Measurements from ENCODE around the gene LIN9.

Gene LIN9

GRCh38 chr1:226320930-226321329 lies 12.0 kb upstream of the LIN9 start:
- DNase-seq = no peak

GRCh38 chr1:226318471-226318870 lies 9.5 kb upstream of the LIN9 start:
- no peak for DNase-seq

- no peak for DNase-seq
These were observed 5.1 kb upstream of the LIN9 start for GRCh38 chr1:226314055-226314454.

- no peak for DNase-seq
These were observed 3.1 kb upstream of the LIN9 start for GRCh38 chr1:226312065-226312464.

GRCh38 chr1:226311376-226311775 lies 2.4 kb upstream of the LIN9 start:
- no peak for DNase-seq

GRCh38 chr1:226310637-226311195 lies 1.8 kb upstream of the LIN9 start:
- no peak for DNase-seq

- no peak for DNase-seq
These were observed 1.2 kb upstream of the LIN9 start for GRCh38 chr1:226310245-226310540.

GRCh38 chr1:226309398-226310244 lies 657 bp upstream of the LIN9 start:
- no peak for DNase-seq

GRCh38 chr1:226308166-226308722 lies 720 bp downstream of the LIN9 start:
- DNase-seq = no peak

GRCh38 chr1:226306425-226306824 lies 2.5 kb downstream of the LIN9 start:
- DNase-seq = no peak

- no peak for DNase-seq
These were observed 3.8 kb downstream of the LIN9 start for GRCh38 chr1:226305184-226305583.

GRCh38 chr1:226304291-226304955 lies 4.5 kb downstream of the LIN9 start:
- no peak for DNase-seq

- DNase-seq = no peak
These were observed 6.2 kb downstream of the LIN9 start for GRCh38 chr1:226302731-226303130.

GRCh38 chr1:226296911-226297310 lies 12.1 kb downstream of the LIN9 start:
- DNase-seq = no peak

- no peak for DNase-seq
These were observed 15.4 kb downstream of the LIN9 start for GRCh38 chr1:226293553-226293920.

GRCh38 chr1:226292874-226293552 lies 16.0 kb downstream of the LIN9 start:
- DNase-seq = no peak

GRCh38 chr1:226287587-226287986 lies 21.4 kb downstream of the LIN9 start:
- no peak for DNase-seq

- no peak for DNase-seq
These were observed 27.9 kb downstream of the LIN9 start for GRCh38 chr1:226281058-226281457.

- DNase-seq = no peak
These were observed 29.5 kb downstream of the LIN9 start for GRCh38 chr1:226279498-226279897.

- no peak for DNase-seq
These were observed 31.1 kb downstream of the LIN9 start for GRCh38 chr1:226277897-226278296.

- DNase-seq = no peak
These were observed 32.0 kb downstream of the LIN9 start for GRCh38 chr1:226276987-226277386.

GRCh38 chr1:226276077-226276682 lies 32.8 kb downstream of the LIN9 start:
- no peak for DNase-seq

- DNase-seq = no peak
These were observed 34.8 kb downstream of the LIN9 start for GRCh38 chr1:226274138-226274537.
